ENCODE data around the gene TMEM205. TPM values are rescaled to one million over a fixed set of nuclear protein-coding genes. Genes with fewer than 3 reads are reported as not detected.
A peak's percentile ranks its signal among the peaks of the same experiment; 100 is the strongest.
"Not testable (repeated sequence)": the region's sequence is repeated elsewhere in the genome, so short reads cannot be mapped to it uniquely, and the experiment has no call there.

TMEM205 gene
- total RNA-seq, 1 donor from 2014 or later, result 52.7 TPM

DNA sequence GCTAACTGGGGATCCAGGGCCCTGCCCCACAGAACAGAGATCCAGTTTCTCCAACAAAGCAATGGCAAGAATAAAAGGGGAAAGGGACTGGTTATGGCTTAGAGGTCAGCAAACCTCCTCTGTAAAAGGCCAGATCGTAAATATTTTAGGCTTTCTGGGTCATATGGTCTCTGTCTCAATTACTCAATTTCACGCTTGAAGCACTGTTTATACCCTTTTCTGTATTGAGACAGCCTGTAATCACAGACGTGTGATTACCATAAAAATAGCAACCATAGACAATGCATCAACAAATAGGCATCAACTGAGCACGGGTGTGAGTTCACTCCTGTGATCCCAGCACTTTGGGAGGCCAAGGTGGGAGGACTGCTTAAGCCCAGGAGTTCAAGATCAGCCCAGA, 15.9 kb downstream of the TMEM205 start:
- H3K27ac ChIP-seq (ENCODE audit: low read depth, low read length), result no peak overlapping the region
- H3K36me3 ChIP-seq (ENCODE audit: control insufficient read depth in 3 of 3, insufficient read depth in 3 of 3, low read length in 3 of 3), result peaks cover 13 to 27% (median 22%) of the 10 kb centered on the region in 3 donors
- no peaks in the 10 kb centered on the region for H3K27me3 ChIP-seq (ENCODE audit: control insufficient read depth in 3 of 3, insufficient read depth in 3 of 3, low read length in 3 of 3)

DNA sequence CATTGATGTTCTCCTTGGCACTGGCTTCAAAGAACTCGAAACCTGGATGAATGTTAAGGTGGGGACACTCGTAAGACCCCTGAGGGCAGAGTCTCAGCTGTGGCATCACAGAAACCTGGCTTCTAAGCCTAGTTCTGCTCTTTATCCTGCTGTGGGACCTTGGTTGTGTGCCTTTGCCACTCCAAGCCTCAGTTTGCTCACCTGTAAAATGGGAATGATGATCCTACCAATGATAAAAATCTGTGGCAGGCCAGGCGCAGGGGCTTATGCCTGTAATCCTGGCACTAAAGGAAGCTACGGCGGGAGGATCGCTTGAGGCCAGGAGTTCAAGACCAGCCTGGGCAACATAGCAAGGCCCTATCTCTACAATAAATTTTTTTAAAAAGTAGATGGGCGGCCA, 20.5 kb downstream of the TMEM205 start:
- H3K9me3 ChIP-seq (ENCODE audit: control insufficient read depth in 3 of 3, low read length in 3 of 3), result no peaks in the 10 kb centered on the region
- peaks cover 7 to 12% (median 11%) of the 10 kb centered on the region in 3 donors for H3K4me1 ChIP-seq (ENCODE audit: control insufficient read depth in 3 of 3, insufficient read depth in 3 of 3, low read length in 3 of 3)
- peaks cover 9 to 15% (median 14%) of the 10 kb centered on the region in 3 donors for H3K36me3 ChIP-seq (ENCODE audit: control insufficient read depth in 3 of 3, insufficient read depth in 3 of 3, low read length in 3 of 3)
- H3K27me3 ChIP-seq (ENCODE audit: control insufficient read depth in 3 of 3, insufficient read depth in 3 of 3, low read length in 3 of 3), result no peaks in the 10 kb centered on the region
- no peak overlapping the region for H3K4me3 ChIP-seq (ENCODE audit: low read length in 3 of 3)
- H3K27ac ChIP-seq (ENCODE audit: low read depth, low read length), result no peak overlapping the region
- H3K9ac ChIP-seq (ENCODE audit: low read depth in 1 of 3, low read length in 3 of 3), result no peak overlapping the region

More for the DNA sequence above, 15.9 kb downstream of the TMEM205 start:
- Histone ChIP-seq H3K9me3 (ENCODE audit: control insufficient read depth in 3 of 3, low read length in 3 of 3) (no peaks in the 10 kb centered on the region), H3K4me1 (ENCODE audit: control insufficient read depth in 3 of 3, insufficient read depth in 3 of 3, low read length in 3 of 3) (no peaks in the 10 kb centered on the region), H3K9ac (ENCODE audit: low read depth in 1 of 3, low read length in 3 of 3) (no peak overlapping the region), H3K4me3 (ENCODE audit: low read length in 3 of 3) (no peak overlapping the region)

DNA sequence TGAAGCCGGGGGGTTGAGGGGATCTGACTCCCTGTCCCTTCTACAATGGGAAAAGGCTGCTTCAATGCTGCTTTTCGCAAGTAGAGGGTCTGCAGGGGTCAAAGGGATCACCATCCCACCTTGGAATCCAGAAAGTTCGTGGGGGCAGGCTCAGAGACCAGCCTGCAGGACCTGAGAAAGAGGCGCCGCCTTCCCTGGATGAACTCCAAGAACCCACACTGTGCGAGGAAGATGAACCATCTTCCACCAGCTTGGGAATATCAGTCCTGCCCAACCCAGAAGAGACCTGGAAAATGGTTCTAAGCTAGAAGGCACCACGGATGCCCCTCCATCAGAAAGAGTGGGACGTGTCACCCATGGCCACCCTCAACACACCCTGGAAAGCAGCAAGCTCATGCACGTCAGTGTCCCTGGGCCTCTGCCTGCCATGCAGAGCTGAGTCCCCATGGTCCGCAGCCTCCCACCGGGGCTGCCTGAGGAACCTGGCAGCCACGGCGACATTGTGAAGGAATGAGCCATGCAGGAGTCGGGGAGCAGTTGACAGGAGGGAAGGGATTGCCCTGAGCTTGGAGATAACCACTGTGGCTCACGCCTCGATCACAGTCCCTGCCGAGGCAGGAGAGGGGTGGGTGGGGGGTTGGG, 21.2 kb downstream of the TMEM205 start:
- peak overlapping the region; percentile 54 for H3K27ac ChIP-seq (ENCODE audit: low read depth, low read length)
- H3K27me3 ChIP-seq (ENCODE audit: control insufficient read depth in 3 of 3, insufficient read depth in 3 of 3, low read length in 3 of 3), result no peaks in the 10 kb centered on the region
- H3K9me3 ChIP-seq (ENCODE audit: control insufficient read depth in 3 of 3, low read length in 3 of 3), result no peaks in the 10 kb centered on the region
- H3K4me3 ChIP-seq (ENCODE audit: low read length in 3 of 3), result no peak overlapping the region
- peaks cover 6 to 10% (median 10%) of the 10 kb centered on the region in 3 donors for H3K36me3 ChIP-seq (ENCODE audit: control insufficient read depth in 3 of 3, insufficient read depth in 3 of 3, low read length in 3 of 3)
- no peak overlapping the region for H3K9ac ChIP-seq (ENCODE audit: low read depth in 1 of 3, low read length in 3 of 3)
- peaks cover 7 to 12% (median 11%) of the 10 kb centered on the region in 3 donors for H3K4me1 ChIP-seq (ENCODE audit: control insufficient read depth in 3 of 3, insufficient read depth in 3 of 3, low read length in 3 of 3)

DNA sequence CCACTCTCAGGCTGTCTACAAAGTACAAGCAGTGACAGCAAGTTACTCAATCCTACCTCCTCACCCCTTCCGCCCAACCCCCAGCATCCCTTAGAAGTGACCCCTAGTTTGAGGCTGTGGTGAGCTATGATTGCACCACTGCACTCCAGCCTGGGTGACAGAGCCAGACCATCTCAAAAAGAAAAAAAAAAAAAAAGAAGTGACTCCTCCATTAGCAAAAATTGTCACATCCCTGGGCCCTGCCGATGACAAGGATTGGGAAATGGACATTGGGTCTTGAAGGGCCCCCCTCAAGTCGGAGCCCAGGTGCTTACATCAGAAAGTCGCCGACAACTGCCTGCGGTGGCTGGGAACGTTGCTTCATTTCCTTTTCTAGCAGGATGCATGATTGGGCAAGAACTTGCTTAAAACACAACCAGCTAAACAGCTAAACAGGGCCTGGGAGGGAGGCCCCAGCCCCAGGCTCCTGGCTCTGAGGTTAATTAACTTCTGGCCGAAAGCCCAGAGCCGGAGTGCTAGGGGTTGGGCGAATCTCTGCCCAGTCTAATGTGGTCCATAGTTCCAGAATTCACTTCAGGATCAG, 21.9 kb downstream of the TMEM205 start:
- peaks cover 7 to 12% (median 11%) of the 10 kb centered on the region in 3 donors for H3K4me1 ChIP-seq (ENCODE audit: control insufficient read depth in 3 of 3, insufficient read depth in 3 of 3, low read length in 3 of 3)
- H3K27me3 ChIP-seq (ENCODE audit: control insufficient read depth in 3 of 3, insufficient read depth in 3 of 3, low read length in 3 of 3), result peaks cover 0 to 2% (median 0%) of the 10 kb centered on the region in 3 donors
- peak overlapping the region; percentile 60 for H3K27ac ChIP-seq (ENCODE audit: low read depth, low read length)
- no peak overlapping the region for H3K9ac ChIP-seq (ENCODE audit: low read depth in 1 of 3, low read length in 3 of 3)
- H3K9me3 ChIP-seq (ENCODE audit: control insufficient read depth in 3 of 3, low read length in 3 of 3), result no peaks in the 10 kb centered on the region
- no peak overlapping the region for H3K4me3 ChIP-seq (ENCODE audit: low read length in 3 of 3)
- H3K36me3 ChIP-seq (ENCODE audit: control insufficient read depth in 3 of 3, insufficient read depth in 3 of 3, low read length in 3 of 3), result peaks cover 6 to 10% (median 9%) of the 10 kb centered on the region in 3 donors

DNA sequence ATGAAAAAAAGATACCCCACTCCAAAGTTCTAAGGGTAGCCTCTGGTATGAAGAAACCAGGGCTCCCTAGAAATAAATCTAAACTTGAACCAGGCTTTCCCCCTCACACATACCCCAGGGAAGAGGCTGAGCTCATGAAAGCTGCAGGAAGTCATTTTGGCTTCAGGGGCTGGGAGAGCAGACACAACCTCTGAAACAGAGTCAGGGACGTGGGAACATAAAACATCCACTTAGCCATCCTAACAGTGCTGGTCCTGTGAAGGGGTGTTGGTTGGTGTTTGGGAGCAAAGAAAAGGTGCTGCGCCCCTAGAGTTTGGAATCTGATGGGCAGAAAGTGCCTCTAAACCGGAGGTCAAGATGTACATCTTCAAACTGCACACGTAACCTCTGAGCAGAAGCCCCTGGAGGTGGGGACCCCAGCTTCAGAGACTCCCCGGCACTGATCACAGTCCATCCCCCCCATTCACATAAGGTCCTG, 22.4 kb downstream of the TMEM205 start:
- Histone ChIP-seq H3K9me3 (ENCODE audit: control insufficient read depth in 3 of 3, low read length in 3 of 3) (no peaks in the 10 kb centered on the region), H3K4me1 (ENCODE audit: control insufficient read depth in 3 of 3, insufficient read depth in 3 of 3, low read length in 3 of 3) (peaks cover 7 to 12% (median 11%) of the 10 kb centered on the region in 3 donors), H3K27me3 (ENCODE audit: control insufficient read depth in 3 of 3, insufficient read depth in 3 of 3, low read length in 3 of 3) (peaks cover 0 to 2% (median 0%) of the 10 kb centered on the region in 3 donors), H3K4me3 (ENCODE audit: low read length in 3 of 3) (no peak overlapping the region), H3K36me3 (ENCODE audit: control insufficient read depth in 3 of 3, insufficient read depth in 3 of 3, low read length in 3 of 3) (peaks cover 6 to 10% (median 9%) of the 10 kb centered on the region in 3 donors), H3K27ac (ENCODE audit: low read depth, low read length) (peak overlapping the region; percentile 60), H3K9ac (ENCODE audit: low read depth in 1 of 3, low read length in 3 of 3) (no peak overlapping the region)

DNA sequence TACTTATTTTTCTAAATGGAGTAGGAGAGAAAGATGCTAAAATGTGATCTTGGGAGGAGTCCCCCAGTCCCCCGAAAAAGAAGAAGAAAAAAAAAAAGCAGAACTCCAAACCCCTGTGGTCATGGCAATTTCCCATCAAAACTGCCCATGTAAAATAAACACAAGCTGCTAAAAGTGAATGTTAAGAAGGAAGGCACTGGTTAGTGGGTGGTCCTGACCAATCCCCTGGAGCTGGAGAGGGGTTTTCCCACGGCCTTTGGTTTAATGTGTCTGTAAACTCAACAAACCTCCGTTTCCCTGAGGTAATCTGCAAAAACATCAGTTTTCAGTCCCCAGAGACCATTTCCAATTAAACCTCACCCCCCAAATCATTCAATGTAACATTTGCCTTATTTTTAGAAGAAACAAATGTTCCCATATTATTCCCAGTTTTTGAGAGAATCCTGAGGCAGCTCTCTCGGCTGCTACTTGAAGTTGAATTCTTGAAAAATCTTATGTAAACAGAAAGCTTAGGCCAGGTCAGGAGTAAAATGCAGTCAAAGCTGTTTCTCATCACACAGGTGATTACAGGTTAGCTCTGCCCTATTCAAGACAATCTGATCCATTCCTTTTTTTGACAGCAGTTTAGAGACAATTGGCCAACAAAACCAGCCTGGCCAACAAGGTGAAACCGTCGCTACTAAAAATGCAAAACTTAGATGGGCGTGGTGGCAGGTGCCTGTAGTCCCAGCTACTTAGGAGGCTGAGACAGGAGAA, 23.6 kb downstream of the TMEM205 start:
- peaks cover 0 to 2% (median 0%) of the 10 kb centered on the region in 3 donors for H3K27me3 ChIP-seq (ENCODE audit: control insufficient read depth in 3 of 3, insufficient read depth in 3 of 3, low read length in 3 of 3)
- H3K4me1 ChIP-seq (ENCODE audit: control insufficient read depth in 3 of 3, insufficient read depth in 3 of 3, low read length in 3 of 3), result peaks cover 7 to 12% (median 11%) of the 10 kb centered on the region in 3 donors
- peak overlapping the region in 1 of 3 donors; percentile 6 for H3K9ac ChIP-seq (ENCODE audit: low read depth in 1 of 3, low read length in 3 of 3)
- H3K36me3 ChIP-seq (ENCODE audit: control insufficient read depth in 3 of 3, insufficient read depth in 3 of 3, low read length in 3 of 3), result peaks cover 6 to 10% (median 9%) of the 10 kb centered on the region in 3 donors
- H3K9me3 ChIP-seq (ENCODE audit: control insufficient read depth in 3 of 3, low read length in 3 of 3), result no peaks in the 10 kb centered on the region
- H3K27ac ChIP-seq (ENCODE audit: low read depth, low read length), result peak overlapping the region; percentile 11
- no peak overlapping the region for H3K4me3 ChIP-seq (ENCODE audit: low read length in 3 of 3)

DNA sequence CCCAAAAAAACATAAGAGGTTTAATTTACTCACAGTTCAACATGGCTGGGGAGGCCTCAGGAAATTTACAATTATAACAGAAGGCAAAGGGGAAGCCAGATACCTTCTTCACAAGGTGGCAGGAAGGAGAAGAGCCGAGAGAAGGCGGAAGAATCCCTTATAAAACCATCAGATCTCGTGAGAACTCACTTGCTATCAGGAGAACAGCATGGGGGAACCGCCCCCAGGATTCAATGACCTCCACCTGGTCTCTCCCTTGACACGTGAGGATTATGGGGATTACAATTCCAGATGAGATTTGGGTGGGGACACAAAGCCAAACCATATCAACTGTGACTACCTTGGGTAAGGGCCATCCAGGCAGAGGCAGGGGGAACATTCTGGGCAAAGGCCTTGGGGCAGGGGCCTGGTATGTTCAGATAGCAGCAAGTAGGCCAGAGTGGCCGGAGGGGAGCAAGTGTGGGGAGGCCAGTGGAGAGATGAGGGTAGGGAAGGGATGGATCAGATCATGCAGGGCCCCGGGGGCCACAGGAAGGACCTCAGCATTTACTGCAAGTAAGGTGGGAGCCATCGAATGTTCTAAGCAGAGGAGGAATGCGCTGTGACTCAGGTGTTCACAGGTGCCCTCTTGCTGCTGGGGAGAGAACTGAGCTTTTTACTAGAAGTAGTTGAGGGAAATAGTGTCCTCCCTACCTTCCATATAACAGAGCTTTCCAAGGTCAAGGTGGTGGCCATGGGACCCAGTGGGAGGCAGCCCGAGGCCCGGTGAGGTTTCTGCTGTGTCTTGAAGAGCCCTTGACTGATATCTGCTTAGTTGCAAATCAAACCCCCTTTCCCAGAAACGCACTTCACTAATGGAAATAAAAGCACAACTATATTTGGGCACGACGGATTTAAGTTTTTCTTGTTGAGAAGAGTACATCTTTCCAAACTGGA, 24.6 kb downstream of the TMEM205 start:
- no peak overlapping the region for H3K4me3 ChIP-seq (ENCODE audit: low read length in 3 of 3)
- H3K27me3 ChIP-seq (ENCODE audit: control insufficient read depth in 3 of 3, insufficient read depth in 3 of 3, low read length in 3 of 3), result peaks cover 0 to 4% (median 2%) of the 10 kb centered on the region in 3 donors
- H3K4me1 ChIP-seq (ENCODE audit: control insufficient read depth in 3 of 3, insufficient read depth in 3 of 3, low read length in 3 of 3), result peaks cover 7 to 12% (median 11%) of the 10 kb centered on the region in 3 donors
- no peaks in the 10 kb centered on the region for H3K9me3 ChIP-seq (ENCODE audit: control insufficient read depth in 3 of 3, low read length in 3 of 3)
- H3K36me3 ChIP-seq (ENCODE audit: control insufficient read depth in 3 of 3, insufficient read depth in 3 of 3, low read length in 3 of 3), result peaks cover under 1 to 6% (median 3%) of the 10 kb centered on the region in 3 donors
- no peak overlapping the region for H3K9ac ChIP-seq (ENCODE audit: low read depth in 1 of 3, low read length in 3 of 3)
- H3K27ac ChIP-seq (ENCODE audit: low read depth, low read length), result no peak overlapping the region

DNA sequence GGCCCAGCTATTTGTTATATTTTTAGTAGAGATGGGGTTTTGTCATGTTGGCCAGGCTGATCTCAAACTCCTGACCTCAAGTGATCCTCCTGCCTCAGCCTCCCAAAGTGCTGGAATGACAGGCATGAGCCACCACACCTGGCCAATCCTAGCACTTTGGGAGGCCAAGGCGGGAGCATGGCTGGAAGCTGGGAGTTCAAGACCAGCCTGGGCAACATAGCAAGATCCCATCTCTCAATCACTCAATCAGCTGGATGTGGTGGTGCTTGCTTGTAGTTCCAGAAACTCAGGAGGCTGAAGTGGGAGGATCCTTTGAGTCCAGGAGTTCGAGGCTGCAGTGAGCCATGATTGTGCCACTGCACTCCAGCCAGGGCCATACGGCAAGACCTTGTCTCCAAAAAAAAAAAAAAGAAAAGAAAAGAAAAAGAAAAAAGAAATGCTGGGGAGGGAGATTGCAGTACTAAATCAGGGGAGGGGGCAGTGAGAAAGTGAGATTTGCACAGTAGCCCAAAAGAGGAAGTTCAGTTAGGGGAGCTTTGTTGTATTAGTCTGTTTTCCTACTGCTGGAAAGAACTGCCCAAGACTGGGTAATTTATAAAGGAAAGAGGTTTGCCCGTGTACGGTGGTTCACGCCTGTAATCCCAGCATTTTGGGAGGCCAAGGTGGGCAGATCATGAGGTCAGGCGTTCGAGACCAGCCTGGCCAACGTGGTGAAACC, 25.6 kb downstream of the TMEM205 start:
- not testable (repeated sequence) for H3K4me3 ChIP-seq (ENCODE audit: low read length in 3 of 3); H3K36me3 ChIP-seq (ENCODE audit: control insufficient read depth in 3 of 3, insufficient read depth in 3 of 3, low read length in 3 of 3); H3K9me3 ChIP-seq (ENCODE audit: control insufficient read depth in 3 of 3, low read length in 3 of 3); H3K27ac ChIP-seq (ENCODE audit: low read depth, low read length); H3K9ac ChIP-seq (ENCODE audit: low read depth in 1 of 3, low read length in 3 of 3); H3K27me3 ChIP-seq (ENCODE audit: control insufficient read depth in 3 of 3, insufficient read depth in 3 of 3, low read length in 3 of 3)
- H3K4me1 ChIP-seq (ENCODE audit: control insufficient read depth in 3 of 3, insufficient read depth in 3 of 3, low read length in 3 of 3), result peaks cover 7 to 12% (median 11%) of the 10 kb centered on the region in 3 donors

DNA sequence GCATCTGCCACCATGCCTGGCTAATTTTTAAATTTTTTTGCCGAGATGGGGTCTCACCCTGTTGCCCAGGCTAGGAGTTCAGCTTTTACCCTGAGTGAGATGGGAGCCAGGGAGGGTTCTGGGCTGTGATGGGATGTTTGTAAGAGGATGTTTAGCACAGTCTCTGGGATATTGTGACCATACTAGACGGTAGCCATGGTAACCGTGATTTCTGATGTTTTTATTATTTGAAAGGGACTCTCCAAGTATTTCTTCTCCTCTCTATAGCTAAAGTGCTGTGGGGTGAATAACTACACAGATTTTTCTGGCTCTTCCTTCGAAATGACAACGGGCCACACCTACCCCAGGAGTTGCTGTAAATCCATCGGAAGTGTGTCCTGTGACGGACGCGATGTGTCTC, 39.7 kb downstream of the TMEM205 start:
- Histone ChIP-seq H3K9ac (ENCODE audit: low read depth in 1 of 3, low read length in 3 of 3) (no peak overlapping the region), H3K27me3 (ENCODE audit: control insufficient read depth in 3 of 3, insufficient read depth in 3 of 3, low read length in 3 of 3) (peaks cover 0 to 9% (median 5%) of the 10 kb centered on the region in 3 donors), H3K4me3 (ENCODE audit: low read length in 3 of 3) (no peak overlapping the region), H3K36me3 (ENCODE audit: control insufficient read depth in 3 of 3, insufficient read depth in 3 of 3, low read length in 3 of 3) (no peaks in the 10 kb centered on the region), H3K27ac (ENCODE audit: low read depth, low read length) (no peak overlapping the region), H3K4me1 (ENCODE audit: control insufficient read depth in 3 of 3, insufficient read depth in 3 of 3, low read length in 3 of 3) (no peaks in the 10 kb centered on the region), H3K9me3 (ENCODE audit: control insufficient read depth in 3 of 3, low read length in 3 of 3) (no peaks in the 10 kb centered on the region)
